OCI-LY3 (cell line): ENCODE measurements around the gene MYLIP.

ENCODE experiments used
- H2AFZ ChIP-seq: fragments of 200-600, 300-600 bp; shearing (Covaris generic); 2 replicates; pipeline ENCODE4 v1.6.0; 2014; ENCODE audit warnings: antibody characterized with exemption, low read depth, low read length
- H3K27ac ChIP-seq: fragments of 200-600, 300-600 bp; sonication (generic); 2 replicates; pipeline ENCODE4 v1.5.1; 2014; ENCODE audit warnings: mild to moderate bottlenecking, low read length, moderate library complexity, mixed read lengths
- H3K27me3 ChIP-seq: fragments of 200-600, 300-600 bp; sonication (generic); 2 replicates; pipeline ENCODE4 v1.6.1; 2014; ENCODE audit warnings: low read depth, low read length, mixed read lengths
- H3K36me3 ChIP-seq: fragments of 200-600, 300-600 bp; sonication (generic); replicated peaks from 2 replicates; pipeline ENCODE3; 2014; ENCODE audit warnings: low read depth, low read length, mixed read lengths
- H3K4me1 ChIP-seq: fragments of 300-600, 200-600 bp; sonication (generic); 2 replicates; pipeline ENCODE4 v1.6.1; 2014; ENCODE audit warnings: low read length, mixed read lengths
- H3K4me2 ChIP-seq: fragments of 200-600, 300-600 bp; sonication (generic); 2 replicates; pipeline ENCODE4 v1.6.1; 2014; ENCODE audit warnings: low read length, mixed read lengths
- H3K4me3 ChIP-seq: fragments of 300-600, 200-600 bp; sonication (generic); 2 replicates; pipeline ENCODE4 v1.5.1; 2014; ENCODE audit warnings: antibody characterized with exemption, mild to moderate bottlenecking, low read length, moderate library complexity
- H3K79me2 ChIP-seq: fragments of 300-600, 200-600 bp; shearing (Covaris generic); 2 replicates; pipeline ENCODE4 v1.6.1; 2014; ENCODE audit warnings: mild to moderate bottlenecking, low read length, mixed read lengths
- H3K9ac ChIP-seq: fragments of 300-600, 200-600 bp; shearing (Covaris generic); 2 replicates; pipeline ENCODE4 v1.6.0; 2014; ENCODE audit warnings: mild to moderate bottlenecking, low read length, moderate library complexity
- H3K9me3 ChIP-seq: fragments of 200-600, 300-600 bp; shearing (Covaris generic); 2 replicates; pipeline ENCODE4 v1.6.1; 2014; ENCODE audit warnings: low read length, mixed read lengths; ENCODE audit not compliant: insufficient read depth
- H4K20me1 ChIP-seq: fragments of 200-600, 300-600 bp; sonication (generic); 2 replicates; pipeline ENCODE4 v1.6.1; 2016; ENCODE audit warnings: low read length, mixed read lengths; ENCODE audit not compliant: insufficient read depth
- EZH2phosphoT487 ChIP-seq: fragments of 200-600 bp; shearing (Covaris generic); IDR thresholded peaks from 2 replicates; pipeline ENCODE4 v1.6.1; 2018; ENCODE audit warnings: antibody characterized with exemption, mixed run types, low read depth
- TF ChIP-seq, protein P1 (sequence below): fragments of 200-600, 300-600 bp; sonication (generic); IDR thresholded peaks from 2 replicates; pipeline ENCODE4 v1.5.1; 2014; ENCODE audit warnings: antibody characterized with exemption, low read length, low read depth

Gene MYLIP

DNA sequence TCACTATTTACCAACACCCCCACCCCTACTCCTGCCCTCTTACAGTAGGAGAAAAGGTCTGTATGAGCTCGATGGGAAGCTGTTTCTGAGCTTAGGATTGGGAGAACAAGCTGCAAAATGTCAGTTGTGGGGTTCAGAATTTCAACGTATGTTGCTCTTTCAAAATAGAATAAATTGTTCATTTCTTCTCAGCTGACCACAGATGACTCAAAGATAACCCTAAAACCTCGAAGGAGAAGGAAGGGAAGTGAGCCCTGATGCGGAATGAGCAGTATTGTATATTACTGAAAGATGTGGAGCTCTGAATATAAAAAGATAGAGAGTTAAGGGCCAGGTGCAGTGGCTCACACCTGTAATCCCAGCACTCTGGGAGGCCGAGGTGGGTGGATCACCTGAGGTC, 35.9 kb upstream of the MYLIP start:
- Histone ChIP-seq H3K36me3 (no peaks in the 10 kb centered on the region), H3K27me3 (no peaks in the 10 kb centered on the region), H3K79me2 (no peaks in the 10 kb centered on the region), H3K27ac (no peak overlapping the region), H3K4me1 (no peaks in the 10 kb centered on the region), H3K9ac (no peak overlapping the region), H2AFZ (no peak overlapping the region), H4K20me1 (no peaks in the 10 kb centered on the region), H3K4me2 (no peak overlapping the region), H3K9me3 (no peaks in the 10 kb centered on the region), H3K4me3 (no peak overlapping the region)
- TF ChIP-seq, protein P1, sequence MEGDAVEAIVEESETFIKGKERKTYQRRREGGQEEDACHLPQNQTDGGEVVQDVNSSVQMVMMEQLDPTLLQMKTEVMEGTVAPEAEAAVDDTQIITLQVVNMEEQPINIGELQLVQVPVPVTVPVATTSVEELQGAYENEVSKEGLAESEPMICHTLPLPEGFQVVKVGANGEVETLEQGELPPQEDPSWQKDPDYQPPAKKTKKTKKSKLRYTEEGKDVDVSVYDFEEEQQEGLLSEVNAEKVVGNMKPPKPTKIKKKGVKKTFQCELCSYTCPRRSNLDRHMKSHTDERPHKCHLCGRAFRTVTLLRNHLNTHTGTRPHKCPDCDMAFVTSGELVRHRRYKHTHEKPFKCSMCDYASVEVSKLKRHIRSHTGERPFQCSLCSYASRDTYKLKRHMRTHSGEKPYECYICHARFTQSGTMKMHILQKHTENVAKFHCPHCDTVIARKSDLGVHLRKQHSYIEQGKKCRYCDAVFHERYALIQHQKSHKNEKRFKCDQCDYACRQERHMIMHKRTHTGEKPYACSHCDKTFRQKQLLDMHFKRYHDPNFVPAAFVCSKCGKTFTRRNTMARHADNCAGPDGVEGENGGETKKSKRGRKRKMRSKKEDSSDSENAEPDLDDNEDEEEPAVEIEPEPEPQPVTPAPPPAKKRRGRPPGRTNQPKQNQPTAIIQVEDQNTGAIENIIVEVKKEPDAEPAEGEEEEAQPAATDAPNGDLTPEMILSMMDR: no peak
- TF ChIP-seq EZH2phosphoT487: no peak

DNA sequence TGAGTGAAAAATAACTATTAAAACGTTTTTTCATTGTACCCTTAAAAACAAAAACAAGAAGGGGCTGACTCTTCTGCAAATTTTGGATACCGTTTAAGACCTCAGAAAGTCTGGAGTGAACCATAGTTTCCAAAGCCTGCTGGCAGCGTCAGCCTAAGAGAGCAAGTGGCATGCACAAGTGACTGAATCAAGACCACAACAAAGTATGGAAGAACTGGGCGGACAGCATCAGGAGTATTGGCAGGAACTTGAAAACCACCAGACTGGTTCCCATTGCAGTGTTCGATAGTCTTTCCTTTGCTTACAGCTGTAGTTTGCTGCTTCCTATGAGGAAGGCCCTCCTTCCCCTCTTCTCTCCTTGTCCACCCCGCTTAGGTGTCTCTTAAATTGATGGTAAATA, 33.7 kb upstream of the MYLIP start:
- Histone ChIP-seq H3K79me2 (no peaks in the 10 kb centered on the region), H3K27me3 (no peaks in the 10 kb centered on the region), H3K9ac (no peak overlapping the region), H3K27ac (no peak overlapping the region), H3K36me3 (no peaks in the 10 kb centered on the region), H3K4me1 (no peaks in the 10 kb centered on the region), H3K9me3 (no peaks in the 10 kb centered on the region), H2AFZ (no peak overlapping the region), H4K20me1 (no peaks in the 10 kb centered on the region), H3K4me2 (no peak overlapping the region), H3K4me3 (no peak overlapping the region)
- TF ChIP-seq, protein P1: no peak
- TF ChIP-seq EZH2phosphoT487: no peak

DNA sequence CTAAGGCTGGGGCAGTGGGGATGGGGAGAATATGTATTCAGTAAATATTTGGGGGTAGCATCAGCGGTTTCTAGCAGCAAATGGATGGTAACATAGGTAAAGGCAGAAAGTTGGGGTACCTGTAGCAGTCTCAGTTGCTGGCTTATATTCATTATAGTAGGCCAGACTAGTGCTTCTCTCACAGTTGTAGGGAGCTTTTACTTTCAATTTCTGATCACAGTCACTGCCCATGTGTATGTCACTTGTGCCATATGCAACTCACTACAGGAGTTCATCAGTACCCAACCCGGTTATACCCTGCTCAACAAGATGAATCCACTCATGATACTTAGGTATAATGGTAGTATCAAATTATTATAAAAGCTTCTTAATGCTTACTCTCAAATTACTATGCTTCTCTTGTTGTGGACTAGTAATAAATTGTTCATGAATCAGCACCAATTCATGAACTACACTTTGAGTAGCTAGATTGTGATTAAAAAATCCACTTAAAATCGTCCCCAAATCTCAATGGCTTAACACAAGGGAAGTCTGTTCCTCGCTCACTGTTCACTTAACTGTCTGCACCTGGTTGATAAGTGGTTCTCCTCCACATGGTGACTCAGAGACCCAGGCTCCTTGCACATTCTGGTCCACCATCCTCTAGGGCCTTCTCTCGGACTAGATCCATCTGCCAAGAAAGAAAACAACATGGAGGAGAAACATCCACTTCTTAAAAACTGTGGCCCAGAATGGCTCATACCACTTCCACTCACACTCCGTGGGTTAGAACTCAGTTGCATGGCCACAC, 31.3 kb upstream of the MYLIP start:
- Histone ChIP-seq H3K9ac (no peak overlapping the region), H4K20me1 (no peaks in the 10 kb centered on the region), H3K36me3 (no peaks in the 10 kb centered on the region), H3K4me1 (no peaks in the 10 kb centered on the region), H3K27me3 (no peaks in the 10 kb centered on the region), H3K9me3 (no peaks in the 10 kb centered on the region), H2AFZ (no peak overlapping the region), H3K4me2 (no peak overlapping the region), H3K27ac (no peak overlapping the region), H3K4me3 (no peak overlapping the region), H3K79me2 (no peaks in the 10 kb centered on the region)
- TF ChIP-seq, protein P1: no peak
- TF ChIP-seq EZH2phosphoT487: no peak

DNA sequence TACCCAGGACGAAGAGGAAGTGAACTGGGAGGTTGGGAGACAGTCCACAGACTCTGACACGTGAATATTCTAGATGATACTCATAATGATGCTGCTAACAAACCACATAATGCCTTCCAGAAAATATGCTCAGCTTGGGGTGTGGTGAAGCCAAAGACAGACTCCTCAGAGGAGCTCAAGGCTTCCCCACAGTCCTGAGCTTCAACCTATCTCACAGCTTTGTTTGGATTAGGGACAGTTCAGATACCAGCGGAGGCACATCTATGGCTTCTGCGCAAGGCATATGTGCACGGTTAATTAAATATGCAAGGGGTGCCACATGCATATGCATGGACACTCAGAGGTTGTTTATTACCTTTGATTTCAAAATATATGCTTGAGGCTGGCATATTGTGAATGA, 30.7 kb upstream of the MYLIP start:
- no peak for TF ChIP-seq EZH2phosphoT487
- TF ChIP-seq, protein P1: no peak
- Histone ChIP-seq H4K20me1 (no peaks in the 10 kb centered on the region), H3K36me3 (no peaks in the 10 kb centered on the region), H3K27me3 (no peaks in the 10 kb centered on the region), H3K4me3 (no peak overlapping the region), H3K4me2 (no peak overlapping the region), H3K9me3 (no peaks in the 10 kb centered on the region), H2AFZ (no peak overlapping the region), H3K9ac (no peak overlapping the region), H3K27ac (no peak overlapping the region), H3K79me2 (no peaks in the 10 kb centered on the region), H3K4me1 (no peaks in the 10 kb centered on the region)
